ENCODE data around the gene EPN3. TPM values are rescaled to one million over a fixed set of nuclear protein-coding genes. Genes with fewer than 3 reads are reported as not detected.

The EPN3 gene
- total RNA-seq = 83.9 and 90.6 TPM in 2 replicates

DNA sequence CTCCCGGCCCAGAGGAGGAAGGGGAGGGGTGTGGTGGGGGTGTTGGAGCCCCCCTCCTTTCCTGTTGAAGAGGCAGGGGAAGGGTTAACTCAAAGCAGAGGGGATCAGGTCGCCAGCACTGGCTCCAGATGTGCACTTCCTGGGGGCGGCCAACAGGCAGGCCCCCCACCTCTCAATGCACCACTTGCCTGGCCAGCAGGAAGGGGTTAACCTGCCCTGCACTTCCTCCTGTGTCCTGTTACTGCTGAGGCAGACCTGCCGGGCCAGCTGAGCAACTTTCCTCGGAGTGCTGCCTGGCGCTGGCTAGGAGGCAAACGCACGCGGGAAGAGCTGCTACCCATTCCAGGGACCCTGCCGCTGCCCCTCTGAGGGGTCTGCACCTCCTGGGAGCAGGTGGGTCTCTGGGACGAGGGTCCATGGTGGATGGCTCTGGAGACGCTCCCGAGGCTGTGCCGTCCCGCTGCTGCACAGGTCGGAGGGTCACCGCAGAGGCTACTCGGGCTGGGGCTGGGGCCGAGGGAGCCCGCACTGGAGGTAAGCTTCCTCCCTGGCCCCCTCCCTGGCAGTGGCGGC, at the start of gene EPN3:
EPN3 (plus strand) TSS at position 284 of the 573 bp plus-strand sequence. CDS start 3,822 bp downstream, outside the sequence.

DNA sequence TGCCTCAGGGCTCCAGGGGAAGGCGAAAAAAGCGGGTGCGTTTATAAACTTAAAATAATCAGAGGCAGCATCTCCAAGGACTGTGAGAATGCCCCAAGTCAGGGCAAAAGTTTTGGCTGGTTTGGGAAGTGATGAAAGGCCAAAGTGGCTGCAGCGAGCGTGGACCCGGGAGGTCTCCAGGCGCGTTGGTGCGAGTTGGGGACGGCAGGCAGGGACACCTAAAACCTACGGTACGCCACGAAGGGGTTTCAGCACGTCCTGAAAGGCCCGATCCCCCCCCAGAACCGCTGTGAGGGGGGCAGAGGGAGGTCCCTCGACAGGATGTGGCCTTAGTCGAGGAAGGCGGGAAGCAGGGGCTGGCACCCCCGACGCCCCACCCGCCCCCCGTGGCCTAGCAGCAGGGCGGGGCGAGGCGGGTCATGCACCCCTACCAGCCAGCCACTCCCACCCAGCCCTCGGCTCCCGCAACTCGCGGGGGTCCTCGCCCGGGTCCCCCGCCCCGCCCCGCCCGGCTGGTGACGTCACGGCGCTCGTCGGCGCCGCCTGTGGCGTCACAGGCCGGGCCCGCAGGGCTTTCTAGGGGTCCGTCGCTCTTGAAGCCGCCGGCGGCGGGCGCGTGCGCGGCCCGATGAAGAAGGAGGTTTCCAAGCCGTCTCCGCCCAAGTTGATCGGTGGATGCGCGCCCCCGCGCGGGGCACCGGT, 24.5 kb upstream of the EPN3 start, which contains the start of gene MYCBPAP:
MYCBPAP (plus strand) TSS at position 569 of the 702 bp plus-strand sequence. CDS start 236 bp downstream, outside the sequence.

DNA sequence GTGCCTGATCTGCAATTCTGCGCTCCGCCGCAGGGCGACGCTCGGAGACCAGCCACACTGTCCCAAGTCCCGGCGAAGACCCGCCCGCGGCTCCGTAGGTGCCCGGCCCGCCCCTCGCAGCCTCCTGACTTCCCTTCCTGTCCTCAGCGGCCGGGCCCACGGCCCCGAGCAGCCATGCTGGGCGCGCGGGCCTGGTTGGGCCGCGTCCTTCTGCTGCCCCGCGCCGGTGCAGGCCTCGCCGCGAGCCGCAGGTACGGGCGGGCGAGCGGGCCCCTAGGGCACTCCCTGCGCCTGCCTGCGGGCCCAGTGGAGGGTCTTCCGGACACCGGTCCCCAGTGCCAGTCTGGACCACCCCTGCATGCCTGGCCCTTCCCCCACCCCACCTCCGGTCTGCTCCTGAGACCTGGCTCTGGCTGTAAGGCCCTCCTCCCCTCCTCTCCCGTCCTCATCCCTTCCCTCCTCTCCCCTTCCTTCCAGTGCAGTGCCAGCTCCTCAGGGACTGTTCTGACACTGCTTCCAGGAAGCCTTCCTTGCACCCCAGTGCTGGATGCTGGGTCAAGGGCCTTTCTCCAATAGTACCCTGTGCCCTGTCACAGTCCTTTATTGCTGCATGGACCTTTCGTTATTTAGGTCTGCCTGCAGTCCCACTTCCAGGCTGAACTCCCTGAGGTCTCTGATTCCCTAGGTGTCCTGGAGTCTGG, 14.7 kb downstream of the EPN3 start, which contains the start of gene SPATA20:
SPATA20 (plus strand) TSS at position 140 of the 701 bp plus-strand sequence; CDS start at position 175, 35 bp downstream.

DNA sequence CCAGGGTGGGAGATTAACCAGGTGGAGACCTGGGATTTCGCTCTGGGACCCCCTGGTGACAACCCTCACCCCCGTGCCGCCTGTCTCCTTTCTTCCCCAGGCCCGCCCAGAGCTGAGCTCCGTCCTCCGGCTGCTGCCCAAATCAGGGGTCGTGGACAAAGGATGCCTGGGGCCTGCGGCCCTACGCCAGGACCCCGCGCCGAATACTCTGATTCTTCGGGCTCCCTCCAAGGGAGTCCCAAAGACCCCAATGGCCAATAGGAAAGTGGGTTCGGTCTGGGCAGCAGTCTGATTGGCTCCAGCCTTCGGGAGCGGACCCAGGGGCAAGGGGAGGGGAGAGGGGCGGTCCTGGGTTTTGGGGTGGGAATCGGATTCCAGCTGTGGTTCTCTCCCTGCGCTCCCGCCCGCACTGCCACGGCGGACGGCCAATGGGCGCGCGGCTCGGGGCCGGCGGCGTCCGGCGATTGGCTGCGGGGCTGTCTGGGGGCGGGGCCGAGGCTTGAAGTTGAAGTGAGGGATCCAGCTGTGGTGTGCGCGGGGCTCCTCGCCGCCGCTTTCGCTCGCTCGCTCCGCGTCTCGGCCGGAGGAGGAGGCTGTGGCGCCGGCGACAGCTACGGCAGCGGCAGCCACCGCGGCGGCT, 27.8 kb downstream of the EPN3 start, which contains the start of gene CACNA1G:
CACNA1G (plus strand) TSS at position 531 of the 640 bp plus-strand sequence. CDS start 745 bp downstream, outside the sequence.

Other genes with a start within 250 kb of the EPN3 start
- 56.8 and 74.5 TPM in 2 replicates for gene XYLT2, start 186.6 kb upstream of the EPN3 start, total RNA-seq
- 88.6 and 127 TPM in 2 replicates for gene MRPL27, start 159.6 kb upstream of the EPN3 start, total RNA-seq
- 2.1 and 8.1 TPM in 2 replicates for gene EME1, start 159.5 kb upstream of the EPN3 start, total RNA-seq
- gene LRRC59, start 135.2 kb upstream of the EPN3 start, total RNA-seq = 136 and 238 TPM in 2 replicates
- 19.7 and 28.0 TPM in 2 replicates for gene ACSF2, start 106.5 kb upstream of the EPN3 start, total RNA-seq
- gene CHAD, start 63.9 kb upstream of the EPN3 start, total RNA-seq = not detected in 2 replicates
- 19.5 and 24.9 TPM in 2 replicates for gene RSAD1, start 53.9 kb upstream of the EPN3 start, total RNA-seq
- 0.62 and 1.6 TPM in 2 replicates for gene MYCBPAP, start 24.3 kb upstream of the EPN3 start, total RNA-seq
- gene SPATA20, start 14.4 kb downstream of the EPN3 start, total RNA-seq = 30.3 and 57.0 TPM in 2 replicates
- gene CACNA1G, start 28.0 kb downstream of the EPN3 start, total RNA-seq = 0.08 TPM in 1 of 2 replicates, not detected in the other
- gene ABCC3, start 102.1 kb downstream of the EPN3 start, total RNA-seq = 13.7 and 14.9 TPM in 2 replicates
- gene ANKRD40, start 175.2 kb downstream of the EPN3 start, total RNA-seq = 20.9 and 21.4 TPM in 2 replicates
- gene LUC7L3, start 186.9 kb downstream of the EPN3 start, total RNA-seq = 18.0 and 26.0 TPM in 2 replicates
- not detected in 2 replicates for gene ANKRD40CL, start 234.8 kb downstream of the EPN3 start, total RNA-seq

All from hair follicular keratinocyte (primary cell).